ENCODE results near the gene SUN1. TPM values are rescaled to one million over a fixed set of nuclear protein-coding genes. Genes with fewer than 3 reads are reported as not detected.
A peak's percentile ranks its signal among the peaks of the same experiment; 100 is the strongest.
"Not testable (repeated sequence)": the region's sequence is repeated elsewhere in the genome, so short reads cannot be mapped to it uniquely, and the experiment has no call there.

The SUN1 gene
- total RNA-seq, 1 experiment from 2014 or later = 107 TPM

- in situ Hi-C loops (cut with HindIII; ENCODE audit: low sequenced_read_pairs) = no loop called here
- no peak for DNase-seq (ENCODE audit: low spot score)
These were observed 18.9 kb downstream of the SUN1 start for GRCh38 chr7:851204-851603.

- in situ Hi-C loops (cut with HindIII; ENCODE audit: low sequenced_read_pairs) = no loop called here
These were observed 21.3 kb downstream of the SUN1 start for GRCh38 chr7:853366-854117.

GRCh38 chr7:854118-854775, 22.0 kb downstream of the SUN1 start:
- no peak for DNase-seq (ENCODE audit: low spot score)
- in situ Hi-C loops (cut with HindIII; ENCODE audit: low sequenced_read_pairs) = no loop called here

More at GRCh38 chr7:853366-854117, 21.3 kb downstream of the SUN1 start:
- no peak for DNase-seq (ENCODE audit: low spot score)

GRCh38 chr7:855686-856369, 23.6 kb downstream of the SUN1 start:
- no peak for DNase-seq (ENCODE audit: low spot score)
- in situ Hi-C loops (cut with HindIII; ENCODE audit: low sequenced_read_pairs) = no loop called here

- in situ Hi-C loops (cut with HindIII; ENCODE audit: low sequenced_read_pairs) = no loop called here
- no peak for DNase-seq (ENCODE audit: low spot score)
These were observed 24.3 kb downstream of the SUN1 start for GRCh38 chr7:856444-857095.

- peak; percentile 19 for DNase-seq (ENCODE audit: low spot score)
- in situ Hi-C loops (cut with HindIII; ENCODE audit: low sequenced_read_pairs) = no loop called here
These were observed 25.4 kb downstream of the SUN1 start for GRCh38 chr7:857661-858060.

GRCh38 chr7:859359-860030, 27.2 kb downstream of the SUN1 start:
- no peak for DNase-seq (ENCODE audit: low spot score)
- in situ Hi-C loops (cut with HindIII; ENCODE audit: low sequenced_read_pairs) = no loop called here

GRCh38 chr7:860149-860548, 27.9 kb downstream of the SUN1 start:
- in situ Hi-C loops (cut with HindIII; ENCODE audit: low sequenced_read_pairs) = no loop called here
- no peak for DNase-seq (ENCODE audit: low spot score)

- in situ Hi-C loops (cut with HindIII; ENCODE audit: low sequenced_read_pairs) = no loop called here
- no peak for DNase-seq (ENCODE audit: low spot score)
These were observed 28.9 kb downstream of the SUN1 start for GRCh38 chr7:861222-861621.

GRCh38 chr7:862157-862556, 29.9 kb downstream of the SUN1 start:
- in situ Hi-C loops (cut with HindIII; ENCODE audit: low sequenced_read_pairs) = no loop called here
- DNase-seq (ENCODE audit: low spot score) = no peak

GRCh38 chr7:863106-863505, 30.8 kb downstream of the SUN1 start:
- in situ Hi-C loops (cut with HindIII; ENCODE audit: low sequenced_read_pairs) = no loop called here
- DNase-seq (ENCODE audit: low spot score) = no peak

GRCh38 chr7:865921-866320, 33.6 kb downstream of the SUN1 start:
- no peak for DNase-seq (ENCODE audit: low spot score)
- in situ Hi-C loops (cut with HindIII; ENCODE audit: low sequenced_read_pairs) = no loop called here

GRCh38 chr7:867001-867405, 34.7 kb downstream of the SUN1 start:
- in situ Hi-C loops (cut with HindIII; ENCODE audit: low sequenced_read_pairs) = no loop called here
- DNase-seq (ENCODE audit: low spot score) = peak; percentile 89

- no peak for DNase-seq (ENCODE audit: low spot score)
- in situ Hi-C loops (cut with HindIII; ENCODE audit: low sequenced_read_pairs) = no loop called here
These were observed 35.3 kb downstream of the SUN1 start for GRCh38 chr7:867406-868188.

- no peak for DNase-seq (ENCODE audit: low spot score)
- in situ Hi-C loops (cut with HindIII; ENCODE audit: low sequenced_read_pairs) = no loop called here
These were observed 35.9 kb downstream of the SUN1 start for GRCh38 chr7:868189-868486.

- in situ Hi-C loops (cut with HindIII; ENCODE audit: low sequenced_read_pairs) = no loop called here
- no peak for DNase-seq (ENCODE audit: low spot score)
These were observed 37.1 kb downstream of the SUN1 start for GRCh38 chr7:869348-869747.

- in situ Hi-C loops (cut with HindIII; ENCODE audit: low sequenced_read_pairs) = no loop called here
- DNase-seq (ENCODE audit: low spot score) = no peak
These were observed 39.7 kb downstream of the SUN1 start for GRCh38 chr7:871900-872537.

GRCh38 chr7:872685-873084, 40.4 kb downstream of the SUN1 start:
- in situ Hi-C loops (cut with HindIII; ENCODE audit: low sequenced_read_pairs); DNase-seq (ENCODE audit: low spot score): not testable (repeated sequence)
